NCI-H1105 (cell line): ENCODE data around the gene MYO9A.
"Not testable (repeated sequence)": the region's sequence is repeated elsewhere in the genome, so short reads cannot be mapped to it uniquely, and the experiment has no call there.

ENCODE experiments used
- DNase-seq: peaks from one replicate; lab custom pipeline; 2025; lab: John Stamatoyannopoulos, UW

MYO9A gene

GRCh38 chr15:72086920-72087648, 30.9 kb downstream of the MYO9A start:
- no peak for DNase-seq

- DNase-seq: no peak
Observed at GRCh38 chr15:72086010-72086697, 31.8 kb downstream of the MYO9A start.

DNA sequence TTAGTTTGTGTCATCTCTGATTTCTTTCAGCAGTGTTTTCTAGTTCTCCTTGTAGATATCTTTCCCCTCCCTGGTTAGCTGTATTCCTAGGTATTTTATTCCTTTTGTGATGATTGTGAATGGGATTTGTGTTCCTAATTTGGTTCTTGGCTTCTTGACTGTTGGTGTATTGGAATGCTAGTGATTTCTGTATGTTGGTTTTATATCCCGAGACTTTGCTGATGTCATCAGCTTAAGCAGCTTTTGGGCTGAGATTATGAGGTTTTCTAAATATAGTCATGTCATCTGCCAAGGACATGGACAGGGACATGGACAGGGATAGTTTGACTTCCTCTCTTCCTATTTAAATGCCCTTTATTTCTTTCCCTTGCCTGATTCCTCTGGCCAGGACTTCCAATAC, 35.8 kb downstream of the MYO9A start:
- no peak for DNase-seq

- DNase-seq: no peak
Observed at GRCh38 chr15:72078887-72079286, 39.1 kb downstream of the MYO9A start.

DNA sequence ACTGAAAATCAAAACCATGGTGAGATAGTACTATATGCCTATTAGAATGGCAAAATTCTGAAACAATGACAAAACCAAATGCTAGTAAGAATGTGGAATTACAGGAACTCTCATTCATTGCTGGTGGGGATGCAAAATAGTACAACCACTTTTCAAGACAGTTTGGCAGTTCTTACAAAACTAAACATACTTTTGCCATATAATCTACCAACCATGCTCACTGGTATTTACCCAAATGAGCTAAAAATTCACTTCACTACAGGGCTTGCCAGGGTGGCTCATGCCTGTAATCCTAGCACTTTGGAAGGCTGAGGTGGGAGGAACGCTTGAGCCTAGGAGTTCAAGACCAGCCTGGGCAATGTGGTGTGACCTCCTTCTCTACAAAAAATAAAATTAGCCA, 40.0 kb downstream of the MYO9A start:
- DNase-seq: no peak

GRCh38 chr15:72074335-72075060, 43.5 kb downstream of the MYO9A start:
- no peak for DNase-seq

- DNase-seq: not testable (repeated sequence)
Observed at GRCh38 chr15:72071448-72071825, 46.5 kb downstream of the MYO9A start.

DNA sequence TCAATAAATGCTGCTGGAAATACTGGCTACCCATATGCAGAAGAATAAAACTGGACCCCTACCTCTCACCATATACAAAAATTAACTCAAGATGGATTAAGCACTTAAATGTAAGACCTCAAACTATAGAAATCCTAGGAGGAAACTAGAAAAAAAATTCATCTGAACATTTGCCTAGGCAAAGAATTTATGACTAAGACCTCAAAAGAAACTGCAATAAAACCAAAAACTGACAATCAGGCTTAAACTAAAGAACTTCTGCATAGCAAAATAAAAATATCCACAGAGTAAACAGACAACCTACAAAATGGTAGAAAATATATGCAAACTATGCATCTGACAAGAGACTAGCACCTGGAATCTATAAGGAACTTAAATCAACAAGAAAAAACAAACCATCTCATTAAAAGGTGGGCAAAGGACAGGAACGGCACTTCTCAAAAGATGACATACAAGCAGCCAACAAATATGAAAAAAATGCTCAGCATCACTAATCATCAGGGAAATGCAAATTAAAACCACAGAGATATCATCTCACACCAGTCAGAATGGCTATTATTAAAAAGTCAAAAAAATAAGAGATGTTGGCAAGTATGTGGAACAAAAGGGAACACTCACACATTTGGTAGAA, 47.0 kb downstream of the MYO9A start:
- no peak for DNase-seq

DNA sequence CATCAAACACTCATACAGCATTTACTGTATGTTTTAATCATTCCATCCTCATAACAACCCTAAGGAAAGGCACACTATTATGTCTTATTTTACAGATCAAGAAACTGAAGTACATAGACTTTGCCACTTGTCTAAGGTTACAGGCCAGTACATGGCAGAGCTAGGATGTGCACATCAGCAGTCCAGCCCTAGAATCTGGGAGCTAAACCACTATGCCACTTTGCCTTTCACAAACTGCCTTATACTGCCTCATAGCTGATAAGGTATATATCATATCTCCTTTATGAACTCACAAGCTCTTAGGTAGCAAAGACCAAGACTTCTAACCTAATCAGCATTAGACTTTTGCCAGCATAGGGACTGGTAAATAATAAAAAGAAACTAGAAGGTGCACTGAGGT, 49.1 kb downstream of the MYO9A start:
- DNase-seq: no peak

GRCh38 chr15:72065801-72066200, 52.1 kb downstream of the MYO9A start:
- no peak for DNase-seq

- no peak for DNase-seq
Observed at GRCh38 chr15:72063186-72063585, 54.8 kb downstream of the MYO9A start.

DNA sequence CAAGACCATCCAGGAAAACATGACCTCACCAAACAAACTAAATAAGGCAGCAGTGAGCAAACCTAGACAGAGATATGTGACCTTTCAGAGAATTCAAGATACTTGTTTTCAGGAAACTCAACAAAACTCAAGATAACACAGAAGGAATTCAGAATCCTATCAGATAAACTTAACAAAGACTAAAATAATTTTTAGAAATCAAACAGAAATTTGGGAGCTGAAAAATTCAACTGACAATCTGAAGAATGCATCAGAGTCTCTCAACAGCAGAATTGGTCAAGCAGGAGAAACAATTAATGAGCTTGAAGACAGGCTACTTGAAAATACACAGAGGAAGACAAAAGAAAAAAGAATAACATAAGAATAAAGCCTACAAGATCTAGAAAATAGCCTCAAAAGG, 55.6 kb downstream of the MYO9A start:
- no peak for DNase-seq

DNA sequence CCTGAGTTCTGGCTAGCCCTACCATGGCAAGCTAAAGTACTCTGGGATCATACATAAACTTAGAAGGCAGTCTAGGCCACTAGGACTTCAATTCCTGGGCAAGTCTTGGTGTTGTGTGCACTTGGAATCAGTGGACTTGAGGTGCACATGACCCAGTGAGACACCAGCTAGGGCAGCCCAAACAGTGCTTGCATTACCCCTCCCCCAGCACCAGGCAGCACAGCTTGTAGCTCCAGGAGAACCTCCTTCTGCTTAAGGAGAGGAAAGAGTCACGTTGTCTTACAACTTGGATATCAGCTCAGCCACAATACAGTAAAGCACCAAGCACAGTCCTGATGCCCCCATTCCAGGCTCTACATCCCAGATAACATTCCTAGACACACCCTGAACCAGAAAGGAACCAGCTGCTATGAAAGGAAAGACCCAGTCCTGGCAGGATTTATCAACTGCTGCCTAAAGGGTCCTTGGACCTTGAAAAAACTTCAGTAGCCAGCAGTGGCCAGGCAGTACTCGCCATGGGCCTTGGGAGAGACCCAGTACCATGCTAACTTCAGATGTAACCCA, 57.2 kb downstream of the MYO9A start:
- no peak for DNase-seq

DNA sequence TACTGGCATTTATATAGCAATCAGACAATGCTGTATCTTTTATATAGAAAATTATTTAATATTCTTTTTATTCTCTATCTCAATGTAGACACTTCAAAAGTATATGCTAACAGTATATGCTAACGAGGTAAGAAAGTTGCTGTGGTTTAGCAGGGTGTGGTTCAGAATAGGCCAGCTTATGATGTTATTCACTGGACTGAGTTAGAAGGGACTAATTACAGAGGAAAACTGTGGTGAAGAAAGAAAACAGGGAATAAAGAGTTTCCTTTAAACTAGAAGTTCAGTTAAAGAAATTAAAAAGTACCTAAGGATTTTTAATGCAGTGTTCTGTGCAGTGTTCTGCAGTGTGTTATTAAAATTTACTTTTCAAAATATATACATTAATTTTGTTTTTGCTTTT, 59.4 kb downstream of the MYO9A start:
- no peak for DNase-seq

DNA sequence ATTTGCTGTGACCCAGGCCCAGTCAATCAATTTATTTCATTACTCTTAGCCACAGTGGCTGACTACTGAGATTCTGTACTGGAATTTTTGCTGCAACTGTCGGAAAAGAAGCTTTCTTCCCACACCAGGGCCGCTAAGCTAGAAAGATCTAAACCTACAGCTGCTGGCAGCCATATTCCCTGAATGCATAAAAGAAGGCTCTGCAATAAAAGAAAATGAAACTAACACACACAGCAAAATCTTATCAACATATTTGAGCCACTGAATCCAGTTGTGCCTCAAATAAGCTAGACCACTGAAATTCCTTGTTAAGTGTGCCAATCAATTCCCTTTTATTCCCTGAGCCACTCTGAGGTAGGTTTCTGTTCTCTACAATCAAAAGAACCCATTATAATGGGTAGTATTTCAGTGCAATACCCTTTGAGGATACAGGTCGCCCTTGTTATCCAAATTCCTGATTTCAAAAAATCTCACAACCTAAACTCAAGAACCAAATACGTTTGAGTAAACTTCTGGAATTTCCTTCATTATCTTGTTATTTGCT, 60.3 kb downstream of the MYO9A start:
- no peak for DNase-seq

- DNase-seq: not testable (repeated sequence)
Observed at GRCh38 chr15:72056217-72056616, 61.7 kb downstream of the MYO9A start.

DNA sequence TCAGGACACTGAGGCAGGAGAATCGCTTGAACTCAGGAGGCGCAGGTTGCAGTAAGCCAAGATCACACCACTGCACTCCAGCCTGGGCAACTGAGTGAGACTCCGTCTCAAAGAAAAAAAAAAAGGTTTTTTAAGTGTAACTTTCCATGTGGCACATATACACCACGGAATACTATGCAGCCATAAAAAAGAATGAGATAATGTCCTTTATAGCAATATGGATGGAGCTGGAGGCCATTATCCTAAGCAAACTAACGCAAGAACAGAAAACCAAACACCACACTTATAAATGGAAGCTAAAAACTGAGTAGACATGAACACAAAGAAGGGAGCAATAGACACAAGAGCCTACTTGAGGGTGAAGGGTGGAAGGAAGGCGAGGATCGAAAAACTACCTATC, 64.7 kb downstream of the MYO9A start:
- not testable (repeated sequence) for DNase-seq

GRCh38 chr15:72050700-72051099, 67.2 kb downstream of the MYO9A start:
- DNase-seq: no peak

DNA sequence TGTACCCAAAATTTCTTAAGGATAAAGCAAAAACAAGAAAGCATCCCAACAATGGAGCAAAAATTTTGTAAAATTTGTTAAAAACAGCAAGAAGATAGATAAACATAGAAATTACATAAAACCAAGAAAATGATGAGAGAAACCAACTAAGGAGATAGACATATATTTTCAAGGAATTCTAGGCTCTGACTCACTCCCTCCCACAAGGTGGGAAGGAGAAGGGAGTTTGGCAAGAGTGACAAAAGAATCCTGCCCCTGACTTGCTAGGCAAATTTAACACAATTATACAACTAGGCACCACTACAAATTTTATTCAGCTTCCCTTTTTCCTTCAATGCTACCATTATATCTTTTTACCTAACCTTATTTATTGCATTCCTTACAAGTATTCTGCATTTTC, 70.9 kb downstream of the MYO9A start:
- DNase-seq: no peak

GRCh38 chr15:72044956-72045355, 73.0 kb downstream of the MYO9A start:
- no peak for DNase-seq

- DNase-seq: no peak
Observed at GRCh38 chr15:72042865-72043264, 75.1 kb downstream of the MYO9A start.

GRCh38 chr15:72042054-72042453, 75.9 kb downstream of the MYO9A start:
- no peak for DNase-seq
